Activated B cell treated with CpG ODN at 0.5 μM for 24 hours (primary cell): ENCODE data around the gene STXBP4. TPM values are rescaled to one million over a fixed set of nuclear protein-coding genes. Genes with fewer than 3 reads are reported as not detected.

Source experiments
- ATAC-seq: fragments of 200-7000 bp; cut with Tn5 transposase; one replicate; pipeline ENCODE4 v1.10.0; 2021; ENCODE audit warnings: low read depth, mild to moderate bottlenecking, moderate library complexity
- CTCF ChIA-PET: fragments of 350-600 bp; sonication (Branson Sonifier 250); formaldehyde crosslinking; loops from one replicate; lab custom pipeline; 2021; ENCODE audit warnings: antibody characterized with exemption; lab: Charles Lee
- POLR2A ChIA-PET: fragments of 350-600 bp; sonication (Branson Sonifier 250); formaldehyde crosslinking; loops from one replicate; lab custom pipeline; 2021; ENCODE audit warnings: antibody characterized with exemption; lab: Charles Lee
- DNase-seq: peaks from one replicate; pipeline ENCODE4 v3.0.0; 2022
- H3K27ac Mint-ChIP-seq: one replicate; pipeline ENCODE4 v1.8.0; 2020; ENCODE audit warnings: mixed read lengths
- H3K27me3 Mint-ChIP-seq: one replicate; pipeline ENCODE4 v1.8.0; 2021; ENCODE audit warnings: mixed read lengths
- H3K36me3 Mint-ChIP-seq: one replicate; pipeline ENCODE4 v1.8.0; 2021; ENCODE audit warnings: low read depth, mixed read lengths
- H3K4me1 Mint-ChIP-seq: one replicate; pipeline ENCODE4 v1.8.0; 2021; ENCODE audit warnings: mixed read lengths
- H3K4me3 Mint-ChIP-seq: one replicate; pipeline ENCODE4 v1.8.0; 2020; ENCODE audit warnings: mild to moderate bottlenecking, mixed read lengths
- H3K9me3 Mint-ChIP-seq: one replicate; pipeline ENCODE4 v1.8.0; 2020; ENCODE audit warnings: mixed read lengths
- CTCF ChIP-seq: fragments of 200-600 bp; IDR thresholded peaks from one replicate; pipeline ENCODE4 v1.8.0; 2022; ENCODE audit warnings: antibody characterized with exemption, mild to moderate bottlenecking
- intact Hi-C: fragments of 100-400 bp; cut with micrococcal nuclease; formaldehyde crosslinking; loops from one replicate; pipeline ENCODE4 v1.15.1; 2024
- total RNA-seq: library from RNA; stranded (reverse); gene quantifications from 2 replicates; pipeline ENCODE4 v1.2.3, GENCODE V29; 2022

Gene STXBP4
- total RNA-seq, 1 donor from 2014 or later, result 9.5 TPM

GRCh38 chr17:54932711-54933110 lies 35.9 kb upstream of the STXBP4 start:
- no peak overlapping the region for H3K4me3 Mint-ChIP-seq
- no peak overlapping the region for H3K27ac Mint-ChIP-seq
- H3K9me3 Mint-ChIP-seq, result no peaks in the 10 kb centered on the region
- H3K36me3 Mint-ChIP-seq, result no peaks in the 10 kb centered on the region
- TF ChIP-seq CTCF, result no peak
- H3K4me1 Mint-ChIP-seq, result no peaks in the 10 kb centered on the region
- CTCF ChIA-PET, result no interaction called here
- ATAC-seq (no peak), DNase-seq (no peak)
- POLR2A ChIA-PET, result no interaction called here
- H3K27me3 Mint-ChIP-seq, result no peaks in the 10 kb centered on the region
- intact Hi-C loops, result no loop called here

- no peak overlapping the region for H3K4me3 Mint-ChIP-seq
- H3K36me3 Mint-ChIP-seq, result no peaks in the 10 kb centered on the region
- DNase-seq, result no peak
- ChIA-PET POLR2A (no interaction called here), CTCF (no interaction called here)
- no peaks in the 10 kb centered on the region for H3K27me3 Mint-ChIP-seq
- intact Hi-C loops, result no loop called here
- TF ChIP-seq CTCF, result no peak
- H3K4me1 Mint-ChIP-seq, result no peaks in the 10 kb centered on the region
- H3K9me3 Mint-ChIP-seq, result no peaks in the 10 kb centered on the region
- no peak for ATAC-seq
- H3K27ac Mint-ChIP-seq, result no peak overlapping the region
Measured at GRCh38 chr17:54933921-54934320, 34.6 kb upstream of the STXBP4 start.

GRCh38 chr17:54935471-54935870 lies 33.1 kb upstream of the STXBP4 start:
- Mint-ChIP-seq H3K27me3 (no peaks in the 10 kb centered on the region), H3K9me3 (no peaks in the 10 kb centered on the region), H3K4me1 (no peaks in the 10 kb centered on the region), H3K36me3 (no peaks in the 10 kb centered on the region), H3K27ac (no peak overlapping the region), H3K4me3 (no peak overlapping the region)
- ATAC-seq, result no peak
- no peak for TF ChIP-seq CTCF
- CTCF ChIA-PET, result no interaction called here
- intact Hi-C loops, result no loop called here
- POLR2A ChIA-PET, result no interaction called here
- DNase-seq, result no peak

- CTCF ChIA-PET, result no interaction called here
- Mint-ChIP-seq H3K9me3 (no peaks in the 10 kb centered on the region), H3K27me3 (no peaks in the 10 kb centered on the region), H3K4me3 (no peak overlapping the region), H3K4me1 (no peaks in the 10 kb centered on the region), H3K27ac (no peak overlapping the region), H3K36me3 (no peaks in the 10 kb centered on the region)
- no peak for ATAC-seq
- intact Hi-C loops, result no loop called here
- POLR2A ChIA-PET, result no interaction called here
- no peak for DNase-seq
- no peak for TF ChIP-seq CTCF
Measured at GRCh38 chr17:54937018-54937417, 31.5 kb upstream of the STXBP4 start.

- no peak overlapping the region for H3K4me3 Mint-ChIP-seq
- DNase-seq, result no peak
- no peaks in the 10 kb centered on the region for H3K27me3 Mint-ChIP-seq
- H3K4me1 Mint-ChIP-seq, result no peaks in the 10 kb centered on the region
- TF ChIP-seq CTCF, result no peak
- ChIA-PET POLR2A (no interaction called here), CTCF (no interaction called here)
- no peak overlapping the region for H3K27ac Mint-ChIP-seq
- intact Hi-C loops, result no loop called here
- ATAC-seq, result no peak
- H3K36me3 Mint-ChIP-seq, result no peaks in the 10 kb centered on the region
- no peaks in the 10 kb centered on the region for H3K9me3 Mint-ChIP-seq
Measured at GRCh38 chr17:54937426-54937825, 31.1 kb upstream of the STXBP4 start.
